Measurements from ENCODE around the gene OR14A16.

The OR14A16 gene

GRCh38 chr1:247769603-247770002 is 54.3 kb downstream of the OR14A16 start:
- no peak for DNase-seq (ENCODE audit: extremely low read depth in 1 of 2, low read depth in 1 of 2)
